Nephron (organoid): ENCODE measurements around the gene PNMA6A.
"Not testable (repeated sequence)": the region's sequence is repeated elsewhere in the genome, so short reads cannot be mapped to it uniquely, and the experiment has no call there.

Source experiments
- H3K27ac Mint-ChIP-seq, 3 experiments: 2 replicates each; pipeline ENCODE4 v1.8.0; 2020; ENCODE audit warnings: mixed read lengths in 3 of 3, mild to moderate bottlenecking in 2 of 3, moderate library complexity in 1 of 3
- H3K27me3 Mint-ChIP-seq: 2 replicates; pipeline ENCODE4 v1.8.0; 2021; ENCODE audit warnings: low read depth, mild to moderate bottlenecking, moderate library complexity, mixed read lengths
- H3K36me3 Mint-ChIP-seq: 2 replicates; pipeline ENCODE4 v1.8.0; 2020; ENCODE audit warnings: low read depth, mixed read lengths
- H3K4me1 Mint-ChIP-seq: 2 replicates; pipeline ENCODE4 v1.8.0; 2020; ENCODE audit warnings: mixed read lengths
- H3K4me3 Mint-ChIP-seq, 3 experiments: 2 replicates each; pipeline ENCODE4 v1.8.0; 2020; ENCODE audit warnings: mild to moderate bottlenecking in 3 of 3, mixed read lengths in 3 of 3, moderate library complexity in 2 of 3
- H3K9me3 Mint-ChIP-seq: 2 replicates; pipeline ENCODE4 v1.8.0; 2020; ENCODE audit warnings: mixed read lengths
- TF ChIP-seq, protein P1 (sequence below), 3 experiments: fragments of 200-600 bp; sonication (generic); IDR thresholded peaks; one replicate each; pipeline ENCODE4 v1.5.0; 2021; ENCODE audit warnings: antibody characterized with exemption in 3 of 3; ENCODE audit not compliant: unreplicated experiment in 3 of 3

The PNMA6A gene

DNA sequence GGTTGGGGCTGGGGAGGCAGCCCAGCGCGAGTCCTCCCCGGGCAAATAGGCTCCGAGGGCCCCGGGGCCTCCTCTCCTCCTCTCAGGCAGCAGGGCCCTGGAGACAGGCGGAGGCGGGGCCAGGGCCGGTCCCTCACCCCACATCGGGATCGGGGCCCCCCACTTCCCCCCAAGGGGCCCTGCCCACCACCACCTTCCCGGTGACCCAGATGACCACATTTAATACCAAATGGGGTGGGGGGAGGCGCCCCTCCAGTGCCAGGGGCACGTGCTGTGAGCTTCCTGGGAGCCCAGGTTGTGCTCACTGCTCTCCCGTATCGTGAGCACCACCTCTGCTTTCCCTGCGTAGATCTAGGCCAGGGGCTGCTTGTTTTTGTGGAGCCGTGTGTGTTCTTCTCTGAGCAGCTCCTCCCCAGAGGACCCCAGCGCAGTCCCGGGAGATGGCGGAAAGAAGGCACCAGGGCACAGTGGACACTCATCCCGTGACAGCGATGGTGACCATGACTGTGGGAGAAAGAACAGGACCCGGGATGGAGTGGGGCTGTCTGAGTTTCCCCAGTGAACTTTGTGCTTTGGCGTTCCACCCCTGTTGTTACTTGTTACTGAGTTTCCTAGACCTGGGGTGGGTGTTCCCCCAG lies 2.1 kb downstream of the PNMA6A start:
- peak overlapping the region in 1 of 3 experiments; percentile 41 for H3K27ac Mint-ChIP-seq

DNA sequence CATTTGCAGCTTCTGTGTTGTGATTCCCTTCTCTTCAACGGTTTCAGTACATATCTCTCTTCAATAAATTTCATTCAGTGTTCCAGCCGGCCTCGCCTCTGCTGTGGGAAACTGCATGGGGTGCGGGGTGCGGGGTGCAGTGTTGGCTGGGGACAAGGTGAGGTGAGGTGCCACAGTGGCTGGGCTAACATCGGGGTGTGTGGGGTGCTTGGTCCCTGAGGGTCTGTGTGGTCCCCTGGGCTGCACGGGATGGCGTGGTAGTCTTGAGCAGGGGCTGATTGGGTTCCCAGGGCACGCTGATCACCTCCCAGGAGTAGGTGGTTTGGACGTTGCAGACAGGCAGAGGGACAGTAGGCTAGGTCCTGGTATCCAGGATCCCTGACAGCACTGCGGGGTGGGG lies 2.7 kb downstream of the PNMA6A start:
- Mint-ChIP-seq H3K27ac (peak overlapping the region in 1 of 3 experiments; percentile 41), H3K4me1 (no peaks in the 10 kb centered on the region), H3K9me3 (no peaks in the 10 kb centered on the region), H3K4me3 (peak overlapping the region; percentile 21 to 67 (median 53)), H3K27me3 (no peaks in the 10 kb centered on the region), H3K36me3 (peaks cover 3% of the 10 kb centered on the region)
- TF ChIP-seq, protein P1, sequence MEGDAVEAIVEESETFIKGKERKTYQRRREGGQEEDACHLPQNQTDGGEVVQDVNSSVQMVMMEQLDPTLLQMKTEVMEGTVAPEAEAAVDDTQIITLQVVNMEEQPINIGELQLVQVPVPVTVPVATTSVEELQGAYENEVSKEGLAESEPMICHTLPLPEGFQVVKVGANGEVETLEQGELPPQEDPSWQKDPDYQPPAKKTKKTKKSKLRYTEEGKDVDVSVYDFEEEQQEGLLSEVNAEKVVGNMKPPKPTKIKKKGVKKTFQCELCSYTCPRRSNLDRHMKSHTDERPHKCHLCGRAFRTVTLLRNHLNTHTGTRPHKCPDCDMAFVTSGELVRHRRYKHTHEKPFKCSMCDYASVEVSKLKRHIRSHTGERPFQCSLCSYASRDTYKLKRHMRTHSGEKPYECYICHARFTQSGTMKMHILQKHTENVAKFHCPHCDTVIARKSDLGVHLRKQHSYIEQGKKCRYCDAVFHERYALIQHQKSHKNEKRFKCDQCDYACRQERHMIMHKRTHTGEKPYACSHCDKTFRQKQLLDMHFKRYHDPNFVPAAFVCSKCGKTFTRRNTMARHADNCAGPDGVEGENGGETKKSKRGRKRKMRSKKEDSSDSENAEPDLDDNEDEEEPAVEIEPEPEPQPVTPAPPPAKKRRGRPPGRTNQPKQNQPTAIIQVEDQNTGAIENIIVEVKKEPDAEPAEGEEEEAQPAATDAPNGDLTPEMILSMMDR (IDR thresholded peaks at IDR 0.05; ENCODE audit: unreplicated experiment in 3 of 3), result no peak

More for the DNA sequence above, 2.1 kb downstream of the PNMA6A start:
- H3K4me1 Mint-ChIP-seq, result no peaks in the 10 kb centered on the region
- peak overlapping the region; percentile 21 to 67 (median 53) for H3K4me3 Mint-ChIP-seq
- no peaks in the 10 kb centered on the region for H3K27me3 Mint-ChIP-seq
- TF ChIP-seq, protein P1 (IDR thresholded peaks at IDR 0.05; ENCODE audit: unreplicated experiment in 3 of 3), result no peak
- H3K9me3 Mint-ChIP-seq, result no peaks in the 10 kb centered on the region
- peaks cover 3% of the 10 kb centered on the region for H3K36me3 Mint-ChIP-seq

DNA sequence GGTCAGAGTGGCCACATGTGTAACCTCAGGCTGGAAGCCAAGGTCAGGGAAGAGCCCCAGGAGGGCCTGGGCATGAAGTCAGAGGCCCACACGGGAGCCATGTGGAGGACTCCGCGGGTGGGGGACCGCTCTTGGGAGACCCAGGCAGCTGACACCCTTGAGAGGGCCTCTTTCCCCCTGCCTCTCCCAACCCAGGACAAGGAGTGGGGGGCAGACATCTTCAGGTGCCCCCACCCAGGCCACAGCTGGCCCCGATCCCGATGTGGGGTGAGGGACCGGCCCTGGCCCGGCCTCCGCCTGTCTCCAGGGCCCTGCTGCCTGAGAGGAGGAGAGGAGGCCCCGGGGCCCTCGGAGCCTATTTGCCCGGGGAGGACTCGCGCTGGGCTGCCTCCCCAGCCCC lies 3.1 kb downstream of the PNMA6A start:
- Mint-ChIP-seq H3K9me3 (no peaks in the 10 kb centered on the region), H3K27me3 (no peaks in the 10 kb centered on the region), H3K27ac (no peak overlapping the region), H3K4me1 (no peaks in the 10 kb centered on the region), H3K4me3 (no peak overlapping the region), H3K36me3 (peaks cover 3% of the 10 kb centered on the region)
- TF ChIP-seq, protein P1 (IDR thresholded peaks at IDR 0.05; ENCODE audit: unreplicated experiment in 3 of 3), result no peak

DNA sequence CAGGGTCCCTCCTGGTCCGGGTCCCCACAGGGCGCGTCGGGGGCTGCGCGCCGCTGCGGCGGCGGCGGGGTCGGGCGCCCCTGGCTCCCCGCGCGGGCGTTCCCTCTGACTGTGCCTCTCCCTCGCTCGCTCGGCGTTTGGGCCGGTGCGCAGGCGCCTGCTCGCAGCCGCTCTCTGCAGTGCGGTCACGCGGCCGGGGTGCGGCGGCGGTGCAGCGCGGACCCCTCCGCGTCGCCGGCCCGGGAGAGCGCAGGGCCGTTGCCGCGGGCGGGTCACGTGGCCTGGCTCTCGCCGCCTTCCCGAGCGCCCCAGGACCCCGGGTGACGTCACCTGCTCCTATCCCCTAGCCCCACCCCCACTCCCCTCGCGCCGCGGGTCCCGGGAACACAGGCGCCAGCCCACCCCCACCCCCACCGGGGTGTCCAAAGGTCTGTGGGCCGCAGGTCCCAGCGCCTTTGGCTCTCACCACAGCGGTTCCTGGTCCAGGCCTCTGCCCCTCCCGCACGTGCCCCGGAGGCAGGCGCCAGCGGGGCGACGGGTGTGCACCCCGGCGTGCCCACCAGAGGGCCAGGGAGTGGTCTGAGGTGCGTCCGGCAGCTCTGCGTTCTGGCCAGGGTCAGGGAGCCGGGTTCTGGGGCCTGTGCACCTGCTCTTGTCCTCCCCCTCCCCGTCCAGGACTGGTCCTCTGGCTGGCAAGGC lies 5.3 kb downstream of the PNMA6A start:
- not testable (repeated sequence) for H3K27ac Mint-ChIP-seq, H3K9me3 Mint-ChIP-seq, H3K36me3 Mint-ChIP-seq, H3K4me3 Mint-ChIP-seq, H3K4me1 Mint-ChIP-seq, H3K27me3 Mint-ChIP-seq

DNA sequence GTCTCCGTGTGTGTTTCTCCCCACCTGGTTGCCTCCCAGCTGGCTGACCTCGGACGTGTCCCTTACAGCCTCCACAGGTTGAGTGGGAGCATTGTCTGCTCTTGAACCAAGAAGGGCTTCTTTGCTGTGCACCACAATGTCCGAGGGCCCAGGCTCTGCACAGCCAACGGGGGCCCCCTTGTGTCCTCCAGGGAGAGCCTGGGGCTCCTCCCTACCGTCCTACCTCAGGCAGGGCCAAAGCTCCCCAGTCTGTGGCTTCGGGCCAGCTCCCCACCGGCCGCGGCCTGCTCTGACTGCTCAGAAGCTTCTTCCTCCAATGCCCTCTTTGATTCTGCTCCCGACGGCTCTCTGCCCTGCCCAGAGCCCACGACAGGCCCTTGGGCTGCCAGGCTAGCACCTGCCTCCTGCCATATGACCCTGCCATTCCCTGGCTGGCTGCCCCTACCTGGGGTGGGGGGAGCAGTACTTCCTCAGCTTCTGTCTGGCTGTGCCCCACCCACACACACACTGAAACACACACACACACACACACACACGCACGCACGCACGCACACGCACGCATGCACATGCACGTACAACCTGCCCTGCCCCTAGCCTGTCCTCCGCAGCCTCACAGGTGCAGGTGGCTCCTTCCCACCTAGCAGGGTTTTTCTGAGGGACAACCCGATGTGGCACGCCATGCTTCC lies 11.1 kb downstream of the PNMA6A start:
- not testable (repeated sequence) for H3K27me3 Mint-ChIP-seq, H3K27ac Mint-ChIP-seq, H3K4me3 Mint-ChIP-seq, H3K9me3 Mint-ChIP-seq, H3K36me3 Mint-ChIP-seq, H3K4me1 Mint-ChIP-seq

DNA sequence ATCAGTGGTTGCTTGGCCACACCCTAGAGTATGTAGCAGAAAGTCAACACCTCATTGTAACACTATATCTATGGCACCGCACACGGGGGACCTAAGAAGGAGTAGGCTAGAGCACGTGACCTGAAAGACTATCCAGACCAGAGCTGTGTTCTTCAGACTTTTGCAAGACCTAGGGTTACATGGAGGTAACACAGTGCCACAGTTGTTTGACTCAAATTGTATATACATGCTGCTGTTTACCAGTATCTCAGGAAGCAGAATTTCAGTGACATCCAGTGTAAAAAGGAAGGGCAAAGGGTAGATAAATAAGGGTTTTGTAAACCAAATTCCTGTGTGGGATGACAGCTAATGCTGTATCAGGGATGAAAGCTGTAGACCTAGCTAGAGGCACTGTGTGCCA lies 30.2 kb downstream of the PNMA6A start:
- H3K27me3 Mint-ChIP-seq, result no peaks in the 10 kb centered on the region
- H3K4me1 Mint-ChIP-seq, result no peaks in the 10 kb centered on the region
- H3K36me3 Mint-ChIP-seq, result no peaks in the 10 kb centered on the region
- H3K4me3 Mint-ChIP-seq, result no peak overlapping the region
- no peak overlapping the region for H3K27ac Mint-ChIP-seq
- TF ChIP-seq, protein P1 (IDR thresholded peaks at IDR 0.05; ENCODE audit: unreplicated experiment in 3 of 3), result no peak
- H3K9me3 Mint-ChIP-seq, result peaks cover 34% of the 10 kb centered on the region

DNA sequence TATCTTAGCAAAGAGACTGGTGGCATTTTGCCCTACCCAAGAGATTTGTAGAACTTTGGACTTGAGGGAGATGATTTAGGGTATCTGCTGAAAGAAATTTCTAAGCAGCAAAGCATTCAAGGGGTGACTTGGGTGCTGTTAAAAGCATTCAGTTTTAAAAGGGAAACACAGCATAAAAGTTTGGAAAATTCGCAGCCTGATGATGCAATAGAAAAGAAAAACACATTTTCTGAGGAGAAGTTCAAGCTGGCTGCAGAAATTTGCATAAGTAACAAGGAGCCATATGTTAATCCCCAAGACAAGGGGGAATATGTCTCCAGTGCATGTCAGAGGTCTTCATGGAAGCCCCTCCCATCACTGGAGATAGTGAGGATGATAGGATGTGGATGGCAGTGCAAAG lies 32.7 kb downstream of the PNMA6A start:
- not testable (repeated sequence) for H3K27me3 Mint-ChIP-seq, H3K27ac Mint-ChIP-seq, H3K4me3 Mint-ChIP-seq, H3K36me3 Mint-ChIP-seq, H3K4me1 Mint-ChIP-seq
- H3K9me3 Mint-ChIP-seq, result peaks cover 34% of the 10 kb centered on the region

DNA sequence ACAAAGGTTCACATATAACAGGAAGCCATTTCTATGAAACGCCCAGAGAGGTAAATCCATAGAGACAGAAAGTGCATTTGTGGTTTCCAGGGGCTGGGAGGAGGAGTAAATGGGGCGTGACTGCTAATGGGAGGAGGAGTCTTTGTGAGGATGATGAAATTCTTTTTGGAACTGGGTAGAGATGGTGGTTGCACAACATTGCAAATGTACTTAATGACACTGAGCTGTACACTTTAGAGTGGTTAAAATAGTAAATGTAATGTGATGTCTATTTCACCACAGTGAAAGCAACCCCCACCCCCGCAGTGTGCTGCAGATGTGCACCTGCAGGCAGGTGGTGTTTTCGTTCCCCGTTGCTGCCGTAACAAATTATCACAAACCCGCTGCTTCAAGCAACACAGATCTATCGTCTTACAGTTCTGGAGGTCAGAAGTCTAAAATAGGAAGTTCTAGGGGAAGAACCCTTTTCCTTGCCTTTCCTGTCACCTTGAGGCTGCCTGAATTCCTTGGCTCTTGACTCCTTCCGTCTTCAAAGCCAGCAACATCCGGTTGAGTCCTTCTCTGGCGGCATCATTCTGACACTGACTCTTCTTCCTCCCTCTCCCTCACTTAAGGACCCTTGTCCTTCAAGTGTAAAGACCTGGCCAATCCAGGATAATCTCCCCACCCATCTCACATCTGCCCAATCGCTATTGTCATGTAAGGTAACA lies 34.0 kb downstream of the PNMA6A start:
- H3K27me3 Mint-ChIP-seq, H3K4me3 Mint-ChIP-seq, H3K36me3 Mint-ChIP-seq, H3K4me1 Mint-ChIP-seq, H3K27ac Mint-ChIP-seq: not testable (repeated sequence)
- H3K9me3 Mint-ChIP-seq, result peaks cover 30% of the 10 kb centered on the region

DNA sequence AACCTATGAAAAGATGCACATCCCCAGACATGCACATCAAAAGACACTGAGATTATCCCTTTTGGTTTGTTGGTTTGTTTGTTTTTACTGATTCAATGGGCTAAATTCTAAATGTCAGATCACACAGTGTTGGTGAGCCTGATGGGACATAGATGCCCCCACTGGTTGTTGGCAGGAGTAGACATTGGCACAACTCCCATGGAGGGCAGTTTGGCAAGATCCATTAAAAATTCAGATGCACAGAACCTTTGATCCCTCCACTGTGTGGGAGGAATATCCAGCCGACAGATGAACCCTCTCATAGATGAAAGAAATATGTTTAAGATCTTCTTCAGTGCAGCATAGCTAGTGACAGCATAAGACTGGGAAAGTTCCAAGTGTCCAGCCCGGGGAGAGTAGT lies 38.5 kb downstream of the PNMA6A start:
- not testable (repeated sequence) for H3K9me3 Mint-ChIP-seq, H3K27ac Mint-ChIP-seq, H3K27me3 Mint-ChIP-seq, H3K36me3 Mint-ChIP-seq, H3K4me3 Mint-ChIP-seq, H3K4me1 Mint-ChIP-seq

DNA sequence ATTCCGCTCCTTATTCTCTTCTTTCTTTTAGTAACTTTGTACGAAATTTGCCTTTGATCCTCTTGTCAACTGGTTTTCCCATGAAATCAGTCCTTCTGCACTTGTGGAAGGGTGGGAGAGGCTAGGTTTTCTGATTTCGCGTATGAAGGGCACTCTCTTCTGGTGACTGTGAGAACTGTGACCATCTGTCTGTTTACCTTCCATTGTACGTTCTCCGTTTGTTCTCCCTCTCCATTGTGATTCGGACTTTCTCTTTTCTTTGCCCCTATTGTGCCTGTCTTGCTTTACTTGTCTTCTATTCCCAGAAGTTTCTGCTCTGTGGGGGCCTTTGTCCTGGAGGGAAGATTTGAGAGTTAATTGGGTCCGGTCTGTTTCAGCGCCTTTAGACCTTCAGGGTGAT lies 41.6 kb downstream of the PNMA6A start:
- not testable (repeated sequence) for H3K27me3 Mint-ChIP-seq, H3K4me1 Mint-ChIP-seq, H3K9me3 Mint-ChIP-seq, H3K36me3 Mint-ChIP-seq, H3K27ac Mint-ChIP-seq, H3K4me3 Mint-ChIP-seq
